Loucy (cell line): ENCODE measurements around the gene CHCHD5.
"Not testable (repeated sequence)": the region's sequence is repeated elsewhere in the genome, so short reads cannot be mapped to it uniquely, and the experiment has no call there.

Source experiments
- H2AFZ ChIP-seq: fragments of 200-600 bp; sonication (generic); 2 replicates; pipeline ENCODE4 v1.6.0; 2016; ENCODE audit warnings: antibody characterized with exemption, mild to moderate bottlenecking, low read length, moderate library complexity
- H3F3A ChIP-seq: fragments of 200-600 bp; 2 replicates; pipeline ENCODE4 v1.6.0; 2016; ENCODE audit warnings: antibody characterized with exemption, low read depth, mild to moderate bottlenecking
- H3K27me3 ChIP-seq: fragments of 200-600 bp; sonication (generic); 2 replicates; pipeline ENCODE4 v1.6.1; 2014; ENCODE audit warnings: low read length, mild to moderate bottlenecking; ENCODE audit not compliant: insufficient read depth, poor library complexity, severe bottlenecking
- H3K36me3 ChIP-seq: fragments of 200-600 bp; sonication (generic); 2 replicates; pipeline ENCODE4 v1.6.1; 2016; ENCODE audit warnings: low read length; ENCODE audit not compliant: insufficient read depth
- H3K4me1 ChIP-seq: fragments of 200-600 bp; sonication (generic); 2 replicates; pipeline ENCODE4 v1.5.1; 2014; ENCODE audit warnings: low read length, mild to moderate bottlenecking; ENCODE audit not compliant: insufficient read depth, poor library complexity, severe bottlenecking
- H3K4me2 ChIP-seq: fragments of 200-600 bp; sonication (generic); 2 replicates; pipeline ENCODE4 v1.6.0; 2014; ENCODE audit warnings: antibody characterized with exemption, low read length, low read depth, mild to moderate bottlenecking; ENCODE audit not compliant: poor library complexity, severe bottlenecking
- H3K4me3 ChIP-seq: fragments of 200-600 bp; sonication (generic); 2 replicates; pipeline ENCODE4 v1.5.1; 2014; ENCODE audit warnings: low read length, mild to moderate bottlenecking, mixed read lengths; ENCODE audit not compliant: poor library complexity, severe bottlenecking
- H3K79me2 ChIP-seq: fragments of 200-600 bp; sonication (generic); 2 replicates; pipeline ENCODE4 v1.6.1; 2014; ENCODE audit warnings: low read length; ENCODE audit not compliant: insufficient read depth
- H3K9ac ChIP-seq: fragments of 200-600 bp; sonication (generic); 2 replicates; pipeline ENCODE4 v1.6.0; 2014; ENCODE audit warnings: mild to moderate bottlenecking, low read depth, low read length, moderate library complexity; ENCODE audit not compliant: poor library complexity, severe bottlenecking
- H3K9me2 ChIP-seq: fragments of 200-600 bp; sonication (generic); replicated peaks from 2 replicates; pipeline ENCODE4 v1.6.1; 2016; ENCODE audit warnings: low read depth, low read length, mixed read lengths
- H3K9me3 ChIP-seq: fragments of 200-600 bp; sonication (generic); 2 replicates; pipeline ENCODE4 v1.6.1; 2014; ENCODE audit warnings: mild to moderate bottlenecking, antibody characterized with exemption, low read length, low read depth; ENCODE audit not compliant: insufficient read depth
- H4K20me1 ChIP-seq: fragments of 200-600 bp; sonication (generic); 2 replicates; pipeline ENCODE4 v1.6.0; 2014; ENCODE audit warnings: antibody characterized with exemption, low read length, mild to moderate bottlenecking; ENCODE audit not compliant: insufficient read depth, poor library complexity, severe bottlenecking
- CTCF ChIP-seq: fragments of 200-600 bp; sonication (generic); conservative IDR thresholded peaks from 2 replicates; pipeline ENCODE4 v1.5.1; 2014; ENCODE audit warnings: mild to moderate bottlenecking, antibody characterized with exemption, low read length
- EZH2phosphoT487 ChIP-seq: fragments of 200-600 bp; IDR thresholded peaks from 2 replicates; pipeline ENCODE4 v1.6.1; 2018; ENCODE audit warnings: antibody characterized with exemption, mild to moderate bottlenecking, moderate library complexity, borderline replicate concordance

Gene CHCHD5

GRCh38 chr2:112566104-112566503, 18.3 kb upstream of the CHCHD5 start:
- peaks cover 60% of the 10 kb centered on the region for H3K36me3 ChIP-seq
- H3K4me1 ChIP-seq: no peaks in the 10 kb centered on the region
- H3K4me2 ChIP-seq: no peak overlapping the region
- no peaks in the 10 kb centered on the region for H3K27me3 ChIP-seq
- H3K9ac ChIP-seq: no peak overlapping the region
- H3K9me3 ChIP-seq: no peaks in the 10 kb centered on the region
- no peaks in the 10 kb centered on the region for H3K9me2 ChIP-seq
- H3K79me2 ChIP-seq: no peaks in the 10 kb centered on the region
- TF ChIP-seq CTCF (no peak), EZH2phosphoT487 (no peak)
- H2AFZ ChIP-seq: no peak overlapping the region
- H3F3A ChIP-seq: no peaks in the 10 kb centered on the region
- H3K4me3 ChIP-seq: no peak overlapping the region
- no peaks in the 10 kb centered on the region for H4K20me1 ChIP-seq

GRCh38 chr2:112566508-112566907, 17.9 kb upstream of the CHCHD5 start:
- H3K27me3 ChIP-seq, H3K9ac ChIP-seq, H3K4me3 ChIP-seq, H3K9me3 ChIP-seq, H2AFZ ChIP-seq, H4K20me1 ChIP-seq, H3K4me1 ChIP-seq, H3K79me2 ChIP-seq, H3K4me2 ChIP-seq, H3F3A ChIP-seq, H3K9me2 ChIP-seq: not testable (repeated sequence)
- peaks cover 60% of the 10 kb centered on the region for H3K36me3 ChIP-seq

GRCh38 chr2:112572005-112572404, 12.4 kb upstream of the CHCHD5 start:
- H3K4me3 ChIP-seq: no peak overlapping the region
- no peak overlapping the region for H3K9ac ChIP-seq
- H3K36me3 ChIP-seq: peaks cover 91% of the 10 kb centered on the region; the same call in 1 of the 2 replicates
- no peaks in the 10 kb centered on the region for H3K9me2 ChIP-seq
- H3K4me1 ChIP-seq: no peaks in the 10 kb centered on the region
- no peak overlapping the region for H3K4me2 ChIP-seq
- no peaks in the 10 kb centered on the region for H3K79me2 ChIP-seq
- no peaks in the 10 kb centered on the region for H3F3A ChIP-seq
- H4K20me1 ChIP-seq: no peaks in the 10 kb centered on the region
- no peaks in the 10 kb centered on the region for H3K9me3 ChIP-seq
- TF ChIP-seq CTCF (no peak), EZH2phosphoT487 (no peak)
- no peaks in the 10 kb centered on the region for H3K27me3 ChIP-seq
- H2AFZ ChIP-seq: no peak overlapping the region

GRCh38 chr2:112577756-112578155, 6.7 kb upstream of the CHCHD5 start:
- Histone ChIP-seq H3K4me1 (no peaks in the 10 kb centered on the region), H3K9me3 (no peaks in the 10 kb centered on the region), H4K20me1 (no peaks in the 10 kb centered on the region), H3F3A (no peaks in the 10 kb centered on the region), H3K4me3 (no peak overlapping the region), H3K9ac (no peak overlapping the region), H3K36me3 (peaks cover 38% of the 10 kb centered on the region; the same call in 1 of the 2 replicates), H2AFZ (no peak overlapping the region), H3K4me2 (no peak overlapping the region), H3K27me3 (no peaks in the 10 kb centered on the region), H3K9me2 (no peaks in the 10 kb centered on the region), H3K79me2 (no peaks in the 10 kb centered on the region)
- 0 out of 2 replicates have a peak, but pooled peaks have one; percentile 17 for TF ChIP-seq CTCF
- TF ChIP-seq EZH2phosphoT487: no peak
